HG02571 (cell line): ENCODE data around the gene CEP112.

Experiments used
- ATAC-seq: cut with Tn5 transposase; IDR thresholded peaks from one replicate; pipeline ENCODE4 v1.9.1; 2021; ENCODE audit warnings: mild to moderate bottlenecking, moderate library complexity; ENCODE audit not compliant: unreplicated experiment

Gene CEP112

GRCh38 chr17:66191593-66192377 lies at the start of gene CEP112:
Gene CEP112 (minus strand): TSS chr17:66192133.
- ATAC-seq: peak; percentile 52

DNA sequence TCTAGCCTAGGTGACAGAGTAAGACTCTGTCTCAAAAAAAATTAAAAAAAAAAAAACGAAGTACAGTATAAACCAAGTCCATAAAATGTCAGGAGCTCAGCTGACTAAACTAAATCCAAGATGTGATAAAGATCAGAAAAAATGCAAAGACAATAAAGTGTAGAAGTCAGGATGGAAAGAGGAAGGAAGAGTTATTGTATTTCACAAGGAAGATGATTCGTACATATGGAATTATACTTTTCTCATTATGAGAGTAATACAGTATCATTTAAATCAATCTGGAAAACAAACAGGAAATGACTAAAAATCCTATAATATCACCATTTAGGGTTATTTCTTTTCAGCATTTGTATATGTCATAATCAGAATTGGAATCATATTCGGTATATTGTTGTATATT lies 48.7 kb upstream of the CEP112 start:
- no peak for ATAC-seq

GRCh38 chr17:66240013-66240412 lies 48.1 kb upstream of the CEP112 start:
- ATAC-seq: no peak

DNA sequence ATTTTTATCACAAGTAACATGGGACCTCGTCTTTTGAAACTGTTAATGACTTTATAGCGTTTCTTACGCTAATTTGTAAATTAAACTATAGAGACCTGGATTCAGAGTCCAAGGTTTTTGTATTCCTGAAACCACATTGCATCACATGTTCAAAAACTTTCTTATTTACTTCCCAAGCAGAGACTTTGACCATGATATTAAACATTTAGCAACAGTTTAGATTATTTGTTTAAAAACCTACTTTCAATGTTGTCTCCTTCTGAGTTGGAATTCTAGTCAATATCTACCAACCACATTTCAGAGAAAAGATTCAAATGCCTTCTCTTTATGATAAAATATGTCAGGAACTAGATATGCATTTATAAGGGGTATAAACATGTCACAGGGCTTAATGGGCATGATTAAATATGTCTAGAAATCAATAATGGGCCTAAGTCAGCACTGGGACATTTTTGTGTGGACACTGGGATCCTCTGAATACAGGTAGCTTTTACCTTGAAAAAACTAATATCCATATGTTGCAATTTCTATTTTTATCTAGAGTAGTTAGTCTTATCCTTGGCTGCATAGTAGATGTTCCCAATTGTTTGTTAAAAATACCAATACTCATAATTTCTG lies 43.6 kb upstream of the CEP112 start:
- no peak for ATAC-seq

DNA sequence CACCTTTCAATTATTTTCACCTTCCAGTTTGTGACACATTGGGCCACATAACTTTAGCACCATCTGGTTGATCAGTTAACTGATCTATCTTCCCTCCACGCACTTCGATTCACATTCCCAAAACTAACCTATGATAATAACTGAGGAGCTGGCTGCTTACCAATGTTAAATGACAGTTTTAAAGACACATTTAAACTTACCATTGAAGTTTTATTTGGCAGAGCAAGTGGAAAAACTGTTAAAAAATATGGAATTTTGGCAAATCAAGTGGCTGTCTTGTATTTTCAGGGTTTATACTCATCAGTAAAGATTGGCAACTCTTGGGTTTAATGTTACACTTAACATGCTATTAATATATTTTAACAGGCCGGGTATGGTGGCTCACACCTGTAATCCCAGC lies 42.7 kb upstream of the CEP112 start:
- ATAC-seq: no peak

DNA sequence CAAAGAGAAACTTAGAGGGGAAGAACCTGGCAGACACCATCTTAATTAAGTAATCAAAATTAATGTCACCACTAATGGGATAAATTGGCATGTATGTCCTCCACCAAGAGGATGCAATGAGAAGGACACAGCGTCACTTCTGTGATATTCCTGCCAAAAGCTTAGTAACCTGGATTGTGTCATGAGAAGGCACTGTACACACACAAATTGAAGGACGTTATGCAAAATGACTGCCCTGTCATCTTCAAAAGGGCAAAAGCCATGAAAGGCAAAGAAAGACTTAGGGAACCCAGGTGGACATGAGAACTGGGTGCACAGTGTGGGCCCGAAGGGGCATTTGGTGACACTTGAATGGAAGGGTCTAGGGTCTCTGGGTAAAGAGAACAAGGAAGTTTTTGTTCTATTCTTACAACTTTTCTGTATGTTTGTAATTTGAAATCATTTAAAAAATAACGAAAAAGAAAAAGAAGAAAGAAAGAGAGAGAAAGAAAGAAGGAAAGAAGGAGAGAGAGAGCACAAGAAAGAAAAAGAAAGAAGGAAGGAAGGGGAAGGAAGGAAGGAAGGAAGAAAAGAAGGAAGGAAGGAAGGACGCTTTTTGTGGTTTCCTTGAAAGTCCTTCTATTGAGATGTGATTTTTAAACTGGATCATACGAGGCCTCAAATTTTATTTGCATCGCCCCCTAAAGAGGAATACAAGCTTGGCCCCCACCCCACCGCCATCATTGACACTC lies 41.3 kb upstream of the CEP112 start:
- ATAC-seq: no peak

GRCh38 chr17:66230922-66231591 lies 39.1 kb upstream of the CEP112 start:
- no peak for ATAC-seq

DNA sequence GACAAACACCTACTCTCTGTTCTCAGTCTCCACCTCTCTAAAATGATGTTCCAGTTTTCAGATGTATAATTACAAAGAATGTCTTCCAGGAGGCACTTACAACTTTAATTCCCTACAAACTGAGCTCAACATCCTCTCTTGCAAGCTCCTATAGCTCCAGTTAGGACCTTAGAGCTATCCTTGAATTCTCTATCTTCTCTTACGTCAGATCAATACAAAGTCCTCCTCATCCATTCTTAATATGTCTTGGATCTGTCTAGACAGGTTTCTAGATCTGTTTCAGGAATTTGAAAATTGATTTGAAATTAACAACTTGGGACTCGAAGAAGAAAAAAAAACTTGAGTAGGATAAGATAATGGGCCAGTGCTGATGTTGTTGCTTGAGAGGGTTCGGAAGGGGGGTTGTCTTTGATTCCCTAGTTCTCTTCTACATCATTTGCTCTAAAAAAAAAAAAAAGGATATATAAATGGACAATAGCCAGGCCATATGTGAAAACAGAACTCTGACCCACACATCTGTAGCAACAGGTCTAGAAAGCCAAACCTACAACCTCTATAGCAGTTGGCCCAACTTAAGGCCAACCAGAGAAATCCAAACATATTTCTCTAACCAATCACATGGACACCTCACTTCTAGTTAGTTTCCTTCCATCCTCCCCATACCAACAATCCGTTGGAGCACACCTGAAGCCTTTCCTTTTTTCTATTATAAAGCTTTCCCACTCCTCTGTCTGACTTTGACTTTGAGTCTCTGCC lies 38.0 kb upstream of the CEP112 start:
- ATAC-seq: no peak

GRCh38 chr17:66228887-66229782 lies 37.2 kb upstream of the CEP112 start, which contains the start of gene APOH:
Gene APOH (minus strand): TSS chr17:66229415. CDS start chr17:66229379, 36 bp downstream.
- no peak for ATAC-seq

- ATAC-seq: no peak
Measured at GRCh38 chr17:66227212-66228045, 35.5 kb upstream of the CEP112 start.

DNA sequence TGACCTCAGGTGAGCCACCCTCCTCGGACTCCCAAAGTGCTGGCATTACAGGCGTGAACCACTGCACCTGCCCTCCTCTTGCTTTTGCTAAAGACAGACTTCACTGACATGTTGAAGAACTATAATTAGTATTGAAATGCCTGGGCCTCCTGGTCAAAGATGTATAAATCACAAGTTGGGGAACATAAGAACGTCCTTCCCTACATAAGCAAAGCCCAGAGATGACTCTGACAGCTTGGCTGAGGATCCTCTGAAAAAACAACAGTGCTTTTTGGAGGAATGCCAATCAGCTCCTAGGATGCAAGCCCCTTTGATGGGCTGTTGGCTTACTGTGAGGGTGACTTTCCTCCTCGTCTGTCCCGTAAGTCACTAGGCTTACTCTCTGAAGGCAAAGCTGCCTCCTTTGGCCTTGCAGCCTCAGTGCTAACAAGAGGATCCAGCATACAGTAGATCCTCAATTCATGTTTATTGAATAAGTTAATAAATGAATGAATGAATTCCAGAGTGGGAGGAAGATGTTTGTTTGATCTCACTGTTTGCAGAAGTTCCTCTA lies 30.9 kb upstream of the CEP112 start:
- no peak for ATAC-seq

GRCh38 chr17:66221755-66222530 lies 30.0 kb upstream of the CEP112 start:
- no peak for ATAC-seq

DNA sequence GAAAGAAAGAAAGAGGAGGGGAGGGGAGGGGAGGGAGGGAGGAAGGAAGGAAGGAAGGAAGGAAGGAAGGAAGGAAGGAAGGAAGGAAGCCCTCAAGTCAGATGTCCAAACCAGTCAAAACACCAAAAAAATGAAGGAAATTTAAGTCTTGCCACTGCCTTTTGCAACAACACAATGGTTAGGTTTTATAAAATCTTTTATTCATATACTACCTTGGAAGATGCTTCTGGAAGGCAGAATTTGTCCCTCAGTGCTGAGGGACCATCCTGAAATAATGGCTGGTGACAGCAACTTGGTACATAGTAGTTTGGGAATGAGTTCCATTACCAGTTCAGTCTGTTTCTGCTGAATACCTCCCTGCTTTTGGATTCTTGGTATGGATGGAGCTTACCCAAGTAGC lies 29.4 kb upstream of the CEP112 start:
- ATAC-seq: no peak

- ATAC-seq: no peak
Measured at GRCh38 chr17:66220079-66220835, 28.3 kb upstream of the CEP112 start.

GRCh38 chr17:66215529-66215911 lies 23.6 kb upstream of the CEP112 start:
- ATAC-seq: no peak

GRCh38 chr17:66214884-66215528 lies 23.1 kb upstream of the CEP112 start:
- ATAC-seq: no peak
